Measurements from ENCODE around the gene SNHG17. TPM values are rescaled to one million over a fixed set of nuclear protein-coding genes. Genes with fewer than 3 reads are reported as not detected.

SNHG17 gene
- total and polyA plus RNA-seq, 9 of the 15 experiments (the other 6 are each of a cell fraction or from before 2014, with no cell fraction given): 29.8 to 106 (median 57.7) TPM

DNA sequence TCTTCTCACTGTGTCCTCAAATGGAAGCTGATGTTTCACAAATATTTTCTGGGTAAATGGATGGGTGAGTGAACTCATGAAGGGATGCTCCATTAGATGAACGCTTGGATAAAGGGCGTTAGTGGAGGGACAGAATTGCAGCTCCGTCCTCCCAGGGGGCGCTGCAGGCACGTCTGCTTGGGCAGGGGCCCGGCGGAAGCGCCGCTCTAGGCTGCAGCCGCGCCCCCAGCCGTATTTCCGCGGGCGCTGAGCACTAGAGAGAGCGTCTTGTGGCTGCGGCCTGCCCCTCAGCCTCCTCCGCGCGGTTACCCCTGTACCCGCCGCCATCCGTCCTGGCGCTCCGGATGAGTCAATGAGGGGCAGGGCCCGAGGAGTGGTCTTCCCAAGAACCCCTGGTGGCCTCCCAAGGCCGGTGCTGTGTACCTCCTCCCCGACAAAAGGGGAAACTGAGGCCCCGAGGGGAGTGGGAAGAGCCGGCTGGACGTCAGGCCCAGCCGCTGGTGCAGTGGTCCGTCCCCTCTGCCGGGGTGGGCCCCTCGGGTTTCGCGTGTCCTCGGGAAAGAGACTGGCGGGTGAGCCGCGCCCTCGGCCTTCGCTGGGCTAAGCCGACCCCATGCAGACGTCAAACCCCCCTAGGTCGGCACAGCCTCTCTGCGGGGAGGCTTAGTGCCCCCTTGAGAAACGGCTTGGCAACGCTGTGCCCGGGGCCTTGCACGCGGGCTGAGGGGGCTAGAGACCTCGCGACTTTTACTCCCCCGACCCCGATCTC is 11.5 kb upstream of the SNHG17 start (continued):
- TF ChIP-seq ZSCAN29 (IDR thresholded peaks at IDR 0.05): no peak
- peak; percentile 66; the same call in 1 of the 2 replicates for TF ChIP-seq TOE1 (IDR thresholded peaks at IDR 0.05; ENCODE audit: borderline replicate concordance)
- peak; percentile 41; the same call in 1 of the 2 replicates for TF ChIP-seq TOE1 (CRISPR knock-in tag; IDR thresholded peaks at IDR 0.05; ENCODE audit: borderline replicate concordance, low read depth)
- TF ChIP-seq CREM (IDR thresholded peaks at IDR 0.05; ENCODE audit: low read depth): peak; percentile 85
- TF ChIP-seq, protein P1, sequence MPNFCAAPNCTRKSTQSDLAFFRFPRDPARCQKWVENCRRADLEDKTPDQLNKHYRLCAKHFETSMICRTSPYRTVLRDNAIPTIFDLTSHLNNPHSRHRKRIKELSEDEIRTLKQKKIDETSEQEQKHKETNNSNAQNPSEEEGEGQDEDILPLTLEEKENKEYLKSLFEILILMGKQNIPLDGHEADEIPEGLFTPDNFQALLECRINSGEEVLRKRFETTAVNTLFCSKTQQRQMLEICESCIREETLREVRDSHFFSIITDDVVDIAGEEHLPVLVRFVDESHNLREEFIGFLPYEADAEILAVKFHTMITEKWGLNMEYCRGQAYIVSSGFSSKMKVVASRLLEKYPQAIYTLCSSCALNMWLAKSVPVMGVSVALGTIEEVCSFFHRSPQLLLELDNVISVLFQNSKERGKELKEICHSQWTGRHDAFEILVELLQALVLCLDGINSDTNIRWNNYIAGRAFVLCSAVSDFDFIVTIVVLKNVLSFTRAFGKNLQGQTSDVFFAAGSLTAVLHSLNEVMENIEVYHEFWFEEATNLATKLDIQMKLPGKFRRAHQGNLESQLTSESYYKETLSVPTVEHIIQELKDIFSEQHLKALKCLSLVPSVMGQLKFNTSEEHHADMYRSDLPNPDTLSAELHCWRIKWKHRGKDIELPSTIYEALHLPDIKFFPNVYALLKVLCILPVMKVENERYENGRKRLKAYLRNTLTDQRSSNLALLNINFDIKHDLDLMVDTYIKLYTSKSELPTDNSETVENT (CRISPR knock-in tag; IDR thresholded peaks at IDR 0.05): peak; percentile 100
- no peak for TF ChIP-seq NFYB (IDR thresholded peaks at IDR 0.05; ENCODE audit: extremely low read depth, insufficient read length)
- TF ChIP-seq, protein P2, sequence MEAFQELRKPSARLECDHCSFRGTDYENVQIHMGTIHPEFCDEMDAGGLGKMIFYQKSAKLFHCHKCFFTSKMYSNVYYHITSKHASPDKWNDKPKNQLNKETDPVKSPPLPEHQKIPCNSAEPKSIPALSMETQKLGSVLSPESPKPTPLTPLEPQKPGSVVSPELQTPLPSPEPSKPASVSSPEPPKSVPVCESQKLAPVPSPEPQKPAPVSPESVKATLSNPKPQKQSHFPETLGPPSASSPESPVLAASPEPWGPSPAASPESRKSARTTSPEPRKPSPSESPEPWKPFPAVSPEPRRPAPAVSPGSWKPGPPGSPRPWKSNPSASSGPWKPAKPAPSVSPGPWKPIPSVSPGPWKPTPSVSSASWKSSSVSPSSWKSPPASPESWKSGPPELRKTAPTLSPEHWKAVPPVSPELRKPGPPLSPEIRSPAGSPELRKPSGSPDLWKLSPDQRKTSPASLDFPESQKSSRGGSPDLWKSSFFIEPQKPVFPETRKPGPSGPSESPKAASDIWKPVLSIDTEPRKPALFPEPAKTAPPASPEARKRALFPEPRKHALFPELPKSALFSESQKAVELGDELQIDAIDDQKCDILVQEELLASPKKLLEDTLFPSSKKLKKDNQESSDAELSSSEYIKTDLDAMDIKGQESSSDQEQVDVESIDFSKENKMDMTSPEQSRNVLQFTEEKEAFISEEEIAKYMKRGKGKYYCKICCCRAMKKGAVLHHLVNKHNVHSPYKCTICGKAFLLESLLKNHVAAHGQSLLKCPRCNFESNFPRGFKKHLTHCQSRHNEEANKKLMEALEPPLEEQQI (IDR thresholded peaks at IDR 0.05): 0 out of 2 replicates have a peak, but pooled peaks have one; percentile 57
- no peak for TF ChIP-seq ZNF436 (CRISPR knock-in tag; IDR thresholded peaks at IDR 0.05)
- TF ChIP-seq NEUROD1 (IDR thresholded peaks at IDR 0.05; ENCODE audit: borderline replicate concordance, low read depth, low read length, partially characterized antibody): peak; percentile 71
- TF ChIP-seq, protein P3, sequence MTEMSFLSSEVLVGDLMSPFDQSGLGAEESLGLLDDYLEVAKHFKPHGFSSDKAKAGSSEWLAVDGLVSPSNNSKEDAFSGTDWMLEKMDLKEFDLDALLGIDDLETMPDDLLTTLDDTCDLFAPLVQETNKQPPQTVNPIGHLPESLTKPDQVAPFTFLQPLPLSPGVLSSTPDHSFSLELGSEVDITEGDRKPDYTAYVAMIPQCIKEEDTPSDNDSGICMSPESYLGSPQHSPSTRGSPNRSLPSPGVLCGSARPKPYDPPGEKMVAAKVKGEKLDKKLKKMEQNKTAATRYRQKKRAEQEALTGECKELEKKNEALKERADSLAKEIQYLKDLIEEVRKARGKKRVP (CRISPR knock-in tag; IDR thresholded peaks at IDR 0.05): no peak
- TF ChIP-seq TRIM28 (IDR thresholded peaks at IDR 0.05): no peak
- TF ChIP-seq SNIP1 (IDR thresholded peaks at IDR 0.05; ENCODE audit: low read depth): peak; percentile 94
- TF ChIP-seq, protein P4, sequence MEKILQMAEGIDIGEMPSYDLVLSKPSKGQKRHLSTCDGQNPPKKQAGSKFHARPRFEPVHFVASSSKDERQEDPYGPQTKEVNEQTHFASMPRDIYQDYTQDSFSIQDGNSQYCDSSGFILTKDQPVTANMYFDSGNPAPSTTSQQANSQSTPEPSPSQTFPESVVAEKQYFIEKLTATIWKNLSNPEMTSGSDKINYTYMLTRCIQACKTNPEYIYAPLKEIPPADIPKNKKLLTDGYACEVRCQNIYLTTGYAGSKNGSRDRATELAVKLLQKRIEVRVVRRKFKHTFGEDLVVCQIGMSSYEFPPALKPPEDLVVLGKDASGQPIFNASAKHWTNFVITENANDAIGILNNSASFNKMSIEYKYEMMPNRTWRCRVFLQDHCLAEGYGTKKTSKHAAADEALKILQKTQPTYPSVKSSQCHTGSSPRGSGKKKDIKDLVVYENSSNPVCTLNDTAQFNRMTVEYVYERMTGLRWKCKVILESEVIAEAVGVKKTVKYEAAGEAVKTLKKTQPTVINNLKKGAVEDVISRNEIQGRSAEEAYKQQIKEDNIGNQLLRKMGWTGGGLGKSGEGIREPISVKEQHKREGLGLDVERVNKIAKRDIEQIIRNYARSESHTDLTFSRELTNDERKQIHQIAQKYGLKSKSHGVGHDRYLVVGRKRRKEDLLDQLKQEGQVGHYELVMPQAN (IDR thresholded peaks at IDR 0.05; ENCODE audit: borderline replicate concordance): peak; percentile 80; the same call in 1 of the 2 replicates
- no peak for TF ChIP-seq ZNF3 (CRISPR knock-in tag; IDR thresholded peaks at IDR 0.05)
- TF ChIP-seq, protein P5, sequence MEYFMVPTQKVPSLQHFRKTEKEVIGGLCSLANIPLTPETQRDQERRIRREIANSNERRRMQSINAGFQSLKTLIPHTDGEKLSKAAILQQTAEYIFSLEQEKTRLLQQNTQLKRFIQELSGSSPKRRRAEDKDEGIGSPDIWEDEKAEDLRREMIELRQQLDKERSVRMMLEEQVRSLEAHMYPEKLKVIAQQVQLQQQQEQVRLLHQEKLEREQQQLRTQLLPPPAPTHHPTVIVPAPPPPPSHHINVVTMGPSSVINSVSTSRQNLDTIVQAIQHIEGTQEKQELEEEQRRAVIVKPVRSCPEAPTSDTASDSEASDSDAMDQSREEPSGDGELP (CRISPR knock-in tag; IDR thresholded peaks at IDR 0.05; ENCODE audit: borderline replicate concordance): peak; percentile 91
- no peak for TF ChIP-seq ZNF696 (CRISPR knock-in tag; conservative IDR thresholded peaks at IDR 0.05)
- TF ChIP-seq POLR2G (IDR thresholded peaks at IDR 0.05; ENCODE audit: low read depth, low read length): peak; percentile 100

Data from K562 (cell line).